HG03159 (cell line): ENCODE data around the gene PSMG3.

Experiments
- ATAC-seq: cut with Tn5 transposase; IDR thresholded peaks from one replicate; pipeline ENCODE4 v1.9.1; 2021; ENCODE audit warnings: mild to moderate bottlenecking, moderate library complexity; ENCODE audit not compliant: unreplicated experiment

PSMG3 gene

DNA sequence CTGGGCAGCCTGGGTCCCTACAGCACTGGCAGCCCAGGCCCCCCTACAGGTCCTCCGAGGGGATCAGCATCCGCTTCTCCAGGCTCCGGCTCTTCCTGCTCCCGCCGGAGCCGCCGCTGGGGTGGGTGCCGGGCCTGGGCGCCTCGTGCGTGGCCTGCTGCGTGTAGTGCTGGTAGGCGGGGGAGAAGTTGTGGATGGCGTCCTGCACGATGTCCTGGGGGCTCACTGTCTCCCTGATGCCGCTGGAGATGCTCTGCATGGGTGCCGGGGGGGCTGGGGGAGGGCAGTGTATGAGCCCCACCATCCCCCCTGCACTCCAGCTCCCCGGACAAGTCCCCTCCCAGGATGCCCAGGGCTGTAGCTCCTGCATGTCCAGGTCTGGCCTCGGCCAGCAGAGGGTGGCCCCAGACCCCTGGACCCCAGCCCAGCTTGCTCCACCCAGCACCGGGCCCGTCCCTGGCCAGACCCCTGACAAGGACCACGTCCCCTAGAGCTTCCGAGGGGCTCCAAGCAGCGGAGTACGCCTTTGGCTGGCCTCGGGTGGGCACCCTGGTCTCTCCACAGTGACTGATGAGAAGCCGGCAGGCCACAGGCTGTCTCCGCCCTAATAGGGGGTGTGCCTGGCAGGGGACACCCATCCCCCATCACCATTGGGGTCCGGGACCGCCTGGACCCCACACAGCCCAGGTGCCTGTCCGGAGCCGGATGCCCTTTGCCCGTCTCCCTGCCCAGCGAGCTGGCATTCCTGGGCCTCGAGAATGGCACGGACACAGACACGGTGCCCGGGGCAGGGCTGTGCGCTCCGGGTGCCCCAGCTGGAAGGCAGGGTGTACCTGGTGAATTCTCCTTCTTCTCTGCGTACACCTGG is 22.7 kb downstream of the PSMG3 start:
- no peak for ATAC-seq

DNA sequence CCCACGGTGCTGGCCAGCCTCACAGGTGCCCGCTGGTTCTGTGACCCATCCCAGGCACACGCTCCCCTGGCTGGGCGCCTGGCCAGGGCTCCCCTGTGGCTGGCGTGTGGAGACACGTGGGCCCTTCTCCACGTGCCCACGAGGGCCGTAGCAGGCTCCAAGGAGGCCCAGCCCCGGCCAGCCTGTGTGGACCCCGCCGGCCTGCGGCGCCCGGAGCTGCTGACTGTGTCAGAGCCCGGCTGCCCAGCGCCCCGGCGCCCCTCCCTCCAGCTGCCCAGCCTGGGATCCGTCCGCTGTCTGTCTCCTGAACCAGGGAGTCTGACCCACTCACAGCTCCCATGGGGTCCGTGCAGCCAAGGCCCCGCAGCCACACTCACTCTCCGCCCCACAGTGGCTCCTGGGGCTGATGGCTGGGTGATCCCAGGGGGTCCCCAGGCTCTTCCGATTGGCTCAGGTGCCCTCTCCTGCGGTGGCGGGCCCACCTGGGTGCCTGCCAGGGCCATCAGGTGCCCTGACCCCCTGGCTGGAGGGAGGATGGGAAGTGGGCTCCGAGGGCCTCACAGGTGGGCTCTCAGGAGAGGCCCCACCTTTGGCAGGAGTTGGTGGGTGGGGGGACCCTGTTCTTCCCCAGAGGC is 23.4 kb downstream of the PSMG3 start:
- no peak for ATAC-seq

DNA sequence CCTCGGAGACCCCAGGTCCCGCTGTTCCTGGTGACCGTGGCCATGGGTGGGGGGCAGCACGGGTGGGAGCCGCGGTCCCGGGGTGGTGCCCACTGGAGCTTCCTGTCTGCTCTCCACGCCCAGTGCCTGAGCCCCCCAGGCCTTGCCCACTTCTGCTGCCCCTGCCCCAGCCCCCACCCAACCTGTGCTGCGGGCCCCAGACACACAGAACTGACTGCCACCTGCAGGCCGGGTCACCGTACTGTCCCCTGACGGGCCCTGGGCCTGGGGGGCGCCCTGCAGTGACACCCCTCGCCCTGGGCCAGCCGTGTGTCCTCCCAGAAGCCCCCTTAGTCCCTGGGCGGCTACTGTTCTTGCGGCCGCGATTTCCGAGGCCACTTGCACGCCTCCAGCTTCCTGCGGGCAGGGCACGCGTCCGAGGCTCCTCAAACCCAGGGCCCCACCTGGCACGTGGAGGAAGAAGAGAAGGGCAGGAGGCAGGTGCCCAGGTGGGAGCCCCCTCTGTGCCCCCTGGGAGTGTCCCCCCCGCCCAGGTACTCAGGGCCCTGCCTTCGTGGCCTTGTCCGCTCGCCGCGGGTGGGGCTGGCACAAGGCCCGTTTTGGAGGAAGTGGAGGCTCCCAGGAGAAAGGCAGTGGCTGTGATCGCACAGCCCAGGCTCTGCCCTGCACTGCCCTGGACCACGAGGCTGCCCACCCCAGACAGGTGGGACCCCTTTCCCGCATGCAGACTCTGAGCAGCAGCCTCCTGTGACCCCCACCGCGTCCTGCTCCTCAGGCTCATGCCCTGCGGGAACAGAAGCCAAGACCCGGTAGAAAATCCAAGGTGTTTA is 24.2 kb downstream of the PSMG3 start:
- no peak for ATAC-seq

DNA sequence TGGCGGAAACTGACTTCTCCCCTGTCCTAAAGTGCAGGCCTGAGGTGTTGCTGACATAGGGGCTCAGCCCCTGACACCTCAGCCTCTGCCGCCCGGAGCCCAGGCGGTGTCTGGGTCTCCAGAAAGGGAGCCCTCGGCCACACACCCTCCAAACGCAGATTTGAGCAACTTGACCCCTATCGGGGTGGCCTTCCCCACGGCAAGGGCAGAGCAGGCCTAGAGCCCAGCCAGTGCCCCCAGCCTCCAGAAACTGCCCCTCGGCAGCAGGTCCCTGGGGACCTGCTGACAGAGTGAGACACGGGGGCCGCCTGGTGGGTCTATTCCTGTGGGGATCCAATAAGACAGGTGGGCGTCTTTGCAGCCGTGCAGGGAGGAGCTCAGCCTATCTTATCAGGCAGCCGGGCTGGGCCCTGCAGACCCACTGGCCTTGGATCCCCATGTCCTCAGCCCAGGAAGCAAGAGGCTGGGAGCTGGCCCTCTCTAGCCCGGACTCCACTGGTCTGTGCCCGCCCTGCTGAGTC is 24.9 kb downstream of the PSMG3 start:
- ATAC-seq: no peak

DNA sequence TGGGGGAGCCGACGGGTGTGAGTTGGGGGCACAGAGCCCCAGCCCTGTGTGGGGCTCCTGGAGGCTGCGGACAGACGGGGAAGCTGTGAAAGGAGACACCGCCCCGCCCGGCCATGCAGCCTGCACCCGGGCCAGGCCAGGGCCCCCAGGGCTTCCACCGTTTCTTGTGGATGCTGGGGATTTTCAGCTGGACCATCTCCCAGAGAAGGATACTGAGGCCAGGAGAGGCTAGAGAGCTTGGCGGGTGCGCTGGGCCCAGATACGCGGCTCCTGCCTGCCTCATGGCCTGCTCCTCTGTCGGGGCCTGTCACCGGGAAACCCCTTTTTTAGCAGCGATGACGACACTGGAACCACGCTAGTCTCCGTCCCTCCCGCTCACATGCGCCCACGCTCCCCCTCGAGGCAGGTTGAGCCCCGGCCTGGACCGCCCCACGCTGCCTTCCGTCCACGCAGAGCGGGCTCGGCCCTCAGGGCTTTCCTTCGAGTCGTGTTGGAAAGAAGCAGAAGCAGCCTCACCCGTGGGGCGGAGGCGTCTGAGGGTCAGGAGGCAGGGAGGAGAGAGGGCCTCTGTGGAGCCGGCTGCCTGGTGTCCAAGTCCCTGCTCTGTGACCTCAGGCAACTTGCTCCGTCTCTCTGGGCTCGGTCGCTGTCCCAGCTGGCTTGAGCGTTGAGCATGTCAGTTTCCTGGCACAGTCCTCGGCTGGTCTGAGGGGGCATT is 25.5 kb downstream of the PSMG3 start:
- ATAC-seq: no peak

DNA sequence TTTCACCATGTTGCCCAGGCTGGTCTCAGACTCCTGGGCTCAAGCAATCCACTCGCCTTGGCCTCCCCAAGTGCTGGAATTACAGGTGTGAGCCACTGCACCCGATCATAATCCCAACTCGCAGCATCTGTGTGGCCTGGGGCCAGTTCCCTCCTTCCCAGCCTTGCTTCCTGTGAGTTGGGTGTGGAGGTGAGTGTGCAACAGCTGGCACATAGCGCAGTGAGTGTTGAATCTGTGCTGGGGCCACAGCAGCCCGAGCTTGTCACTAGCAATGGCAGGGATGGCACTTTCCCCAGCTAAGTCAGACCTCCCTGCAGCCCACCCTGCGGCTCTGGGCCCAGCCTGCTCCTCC is 26.0 kb downstream of the PSMG3 start:
- no peak for ATAC-seq

- no peak for ATAC-seq
Measured at GRCh38 chr7:1542841-1543747, 26.7 kb downstream of the PSMG3 start.

- no peak for ATAC-seq
Measured at GRCh38 chr7:1542329-1542728, 27.5 kb downstream of the PSMG3 start.

DNA sequence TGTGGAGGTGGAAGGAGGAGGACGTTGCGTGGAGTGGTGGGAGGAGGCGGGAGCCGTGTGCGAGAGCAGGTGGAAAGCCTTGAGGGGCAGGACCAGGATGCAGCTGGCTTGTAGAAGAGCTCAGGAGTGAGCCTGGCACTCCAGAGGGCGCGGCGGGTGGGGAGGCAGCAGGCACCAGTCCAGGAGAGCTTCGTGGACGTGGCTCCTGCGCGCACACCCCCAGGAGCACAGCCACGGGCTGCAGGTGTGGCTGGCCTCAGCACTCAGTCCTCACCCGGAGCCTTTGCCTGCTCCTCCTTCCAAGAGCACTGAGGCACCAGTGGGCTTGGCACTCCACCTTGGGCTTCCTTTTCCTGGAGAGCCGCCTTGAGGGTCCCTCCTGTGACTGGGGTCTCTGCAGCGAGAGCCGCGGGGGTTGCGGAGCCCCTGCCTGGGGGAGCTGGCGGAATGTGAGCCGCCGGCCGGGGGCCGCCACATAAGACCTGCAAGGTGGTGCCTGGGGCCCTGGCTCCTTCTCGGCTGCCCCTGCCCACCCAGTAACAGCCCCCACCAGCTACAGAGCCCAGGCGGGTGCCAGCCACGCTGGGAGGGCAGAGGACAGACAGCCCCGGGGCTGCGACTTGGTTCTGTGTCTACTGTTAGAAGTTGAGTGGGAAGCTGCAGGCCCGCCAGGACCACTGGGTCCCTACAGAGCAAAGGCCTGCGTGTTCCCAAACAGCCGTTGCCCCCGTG is 28.2 kb downstream of the PSMG3 start:
- no peak for ATAC-seq

- no peak for ATAC-seq
Measured at GRCh38 chr7:1540776-1541271, 29.0 kb downstream of the PSMG3 start.

- ATAC-seq: no peak
Measured at GRCh38 chr7:1539882-1540775, 29.7 kb downstream of the PSMG3 start.

- ATAC-seq: no peak
Measured at GRCh38 chr7:1539181-1539881, 30.5 kb downstream of the PSMG3 start.

GRCh38 chr7:1538544-1539180 is 31.2 kb downstream of the PSMG3 start:
- ATAC-seq: no peak

DNA sequence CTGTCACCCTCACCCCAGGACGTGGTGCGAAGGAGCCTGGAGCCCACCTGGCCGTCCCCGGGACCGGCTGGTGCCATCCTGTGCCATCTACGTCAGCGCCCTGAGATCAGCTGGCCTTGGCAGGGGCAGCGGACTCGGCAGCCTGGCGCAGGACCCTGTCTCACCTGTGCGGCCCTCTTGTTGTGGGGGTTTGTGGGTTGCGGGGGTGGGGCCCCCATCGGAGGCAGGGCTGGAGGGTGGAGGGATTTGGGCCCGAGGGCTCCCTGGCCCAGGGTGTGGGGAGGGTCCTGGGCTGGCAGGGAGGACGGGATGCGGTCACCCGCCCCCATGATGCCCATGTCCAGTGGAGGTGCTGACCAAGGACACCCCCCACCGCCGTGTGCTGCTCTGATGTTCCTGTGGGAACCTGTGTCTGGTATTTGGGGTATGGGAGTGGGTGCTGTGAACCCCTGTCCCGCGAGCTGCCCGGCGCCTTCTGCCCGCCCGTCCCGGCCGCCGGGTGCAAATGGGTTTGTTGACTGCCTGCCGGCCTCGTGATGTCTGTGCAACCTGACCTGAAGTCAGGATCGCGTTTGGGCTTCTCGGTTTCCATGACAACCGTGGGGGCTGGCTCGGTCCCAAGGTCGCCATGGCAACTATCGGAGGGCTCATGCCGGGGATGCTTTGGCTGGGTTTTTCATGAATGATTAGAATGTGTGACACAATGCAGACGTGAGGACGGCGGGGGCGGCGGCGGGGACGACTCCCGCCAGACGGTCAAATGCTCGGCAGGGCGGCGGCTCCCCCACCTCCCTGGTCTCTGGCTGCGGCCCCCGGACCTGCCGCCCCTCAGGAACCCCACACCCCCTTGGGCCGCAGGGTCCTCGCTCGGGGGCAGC is 32.1 kb downstream of the PSMG3 start:
- no peak for ATAC-seq

DNA sequence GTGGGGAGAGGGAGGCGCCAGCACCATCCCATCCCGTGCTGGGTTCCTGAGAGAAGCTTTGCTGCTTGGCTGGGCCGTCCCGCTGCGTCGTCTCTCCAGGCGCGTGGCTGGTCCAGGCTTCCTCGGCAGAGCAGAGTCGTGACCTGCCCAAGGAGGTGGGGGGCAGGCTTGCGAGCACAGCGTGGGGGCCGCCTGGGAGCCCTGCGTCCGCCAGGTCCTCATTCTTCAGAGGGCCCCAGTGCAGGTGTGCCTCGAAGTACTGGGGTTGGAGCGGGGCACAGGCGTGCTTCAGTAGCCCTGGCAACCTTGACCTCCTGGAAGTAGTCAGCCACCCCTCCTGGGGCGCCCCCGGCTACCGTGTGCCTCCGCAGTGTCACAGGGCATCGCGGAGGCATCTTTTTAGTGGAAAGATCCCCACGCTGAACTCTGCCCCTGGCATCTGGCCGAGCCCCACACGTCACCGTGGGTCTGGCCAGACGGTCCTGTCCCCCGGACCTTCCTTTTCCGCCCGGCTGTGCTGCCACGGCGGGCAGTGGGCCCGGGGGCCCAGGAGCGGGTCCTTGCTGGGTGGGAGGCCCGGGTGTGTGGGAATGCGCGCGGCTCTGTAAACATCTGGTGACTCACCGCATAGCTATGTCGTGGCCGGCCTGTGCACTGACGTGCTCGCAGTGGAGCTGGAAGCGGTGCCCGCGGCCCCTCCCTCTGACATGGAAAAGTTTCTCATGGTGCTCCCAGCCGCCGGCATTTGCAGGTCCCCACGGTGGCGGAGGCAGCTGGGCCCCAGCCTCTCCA is 32.9 kb downstream of the PSMG3 start:
- no peak for ATAC-seq
